ENCODE results near the gene ACACA. TPM values are rescaled to one million over a fixed set of nuclear protein-coding genes. Genes with fewer than 3 reads are reported as not detected.

ACACA gene
- total and polyA plus RNA-seq, 2 donors (not counting 3 experiments of a cell fraction or from before 2014, with no cell fraction given), result 55.3 to 124 TPM

- Histone ChIP-seq H3K9me3 (replicated peaks; ENCODE audit: control insufficient read depth, insufficient read depth, low read length) (no peaks in the 10 kb centered on the region), H3K4me1 (ENCODE audit: control insufficient read depth, extremely low read depth, insufficient read depth, low read length) (peaks cover 3% of the 10 kb centered on the region), H3K4me2 (ENCODE audit: insufficient read depth, low read length) (no peak overlapping the region), H3K36me3 (ENCODE audit: control insufficient read depth in 2 of 2, extremely low read depth in 1 of 2, insufficient read depth in 2 of 2, low read length in 2 of 2) (no peaks in the 10 kb centered on the region), H3K27me3 (ENCODE audit: control insufficient read depth in 2 of 2, insufficient read depth in 2 of 2, low read length in 2 of 2) (peaks cover 16 to 26% of the 10 kb centered on the region in 2 experiments), H3K4me3 (replicated peaks in 1 of 3; ENCODE audit: insufficient read depth in 1 of 3, low read depth in 1 of 3, low read length in 3 of 3) (no peak overlapping the region), H3K9ac (replicated peaks; ENCODE audit: extremely low read depth, insufficient read depth, low read length) (no peak overlapping the region), H3K79me2 (ENCODE audit: control insufficient read depth, insufficient read depth, low read length) (no peaks in the 10 kb centered on the region), H4K20me1 (replicated peaks; ENCODE audit: control insufficient read depth, extremely low read depth, insufficient read depth, low read length) (no peaks in the 10 kb centered on the region), H3K9me1 (replicated peaks; ENCODE audit: control insufficient read depth, extremely low read depth, insufficient read depth, low read length) (no peaks in the 10 kb centered on the region), H3K27ac (ENCODE audit: insufficient read depth, low read depth, low read length) (no peak overlapping the region), H2AFZ (ENCODE audit: low read depth, low read length) (no peak overlapping the region)
- no TSS peak for BruUV-seq (replicated peaks)
- no peak for TF ChIP-seq FOS (IDR thresholded peaks at IDR 0.05; ENCODE audit: borderline replicate concordance, insufficient read depth, low read length)
- no peak for TF ChIP-seq EZH2 (IDR thresholded peaks at IDR 0.05; ENCODE audit: borderline replicate concordance, low read depth, low read length, severe bottlenecking)
- TF ChIP-seq JUN (IDR thresholded peaks at IDR 0.05; ENCODE audit: borderline replicate concordance, insufficient read depth, insufficient read length, low read depth), result no peak
- no peak for TF ChIP-seq CTCF (IDR thresholded peaks at IDR 0.05; ENCODE audit: extremely low read depth in 1 of 2, insufficient read depth in 1 of 2, low read depth in 1 of 2, low read length in 2 of 2)
- no peak for TF ChIP-seq POLR2A (IDR thresholded peaks at IDR 0.05; ENCODE audit: low read depth, low read length)
- no peak for TF ChIP-seq POLR2AphosphoS5 (IDR thresholded peaks at IDR 0.05; ENCODE audit: insufficient read depth, low read depth, low read length)
- TF ChIP-seq MYC (IDR thresholded peaks at IDR 0.05; ENCODE audit: low read depth, low read length), result no peak
- no peak for TF ChIP-seq MAX (IDR thresholded peaks at IDR 0.05; ENCODE audit: insufficient read depth, insufficient read length)
- no peak for TF ChIP-seq GATA2 (IDR thresholded peaks at IDR 0.05; ENCODE audit: insufficient read depth, insufficient read length, low read depth, low read length)
- DNase-seq (ENCODE audit: low read depth, low spot score), result no peak
- ChIA-PET POLR2A (no interaction called here), CTCF (interaction anchor here (0.6 to 1.8 kb wide), 2 partner anchors 8 to 466 kb away, joined by 3 to 6 read pairs; no protein-coding TSS in a partner anchor)
- no peak for FAIRE-seq
- intact Hi-C loops (cut with micrococcal nuclease) (no loop called here), dilution Hi-C loops (cut with MboI; ENCODE audit: extremely low pct_ligation_motif_present, low sequenced_read_pairs) (loop anchor here (25.0 kb wide), 1 partner anchor 407 kb away; no protein-coding TSS in a partner anchor)
These were observed 337.5 kb downstream of the ACACA start for GRCh38 chr17:37069087-37069486.

Measured in endothelial cell of umbilical vein (primary cell).